DND-41 (cell line): ENCODE results near the gene CLIC6.

Source experiments
- EZH2 ChIP-seq: IDR thresholded peaks from 3 replicates; pipeline ENCODE4 v1.6.1; 2012; ENCODE audit warnings: borderline replicate concordance, low read depth, mild to moderate bottlenecking, moderate library complexity, low read length, inconsistent platforms; ENCODE audit not compliant: severe bottlenecking
- TF ChIP-seq, protein P1 (sequence below): IDR thresholded peaks from 2 replicates; pipeline ENCODE4 v1.5.1; 2012; ENCODE audit warnings: borderline replicate concordance, low read length, moderate library complexity, mild to moderate bottlenecking; ENCODE audit not compliant: poor library complexity, severe bottlenecking; ENCODE audit errors: extremely low read depth

DNA sequence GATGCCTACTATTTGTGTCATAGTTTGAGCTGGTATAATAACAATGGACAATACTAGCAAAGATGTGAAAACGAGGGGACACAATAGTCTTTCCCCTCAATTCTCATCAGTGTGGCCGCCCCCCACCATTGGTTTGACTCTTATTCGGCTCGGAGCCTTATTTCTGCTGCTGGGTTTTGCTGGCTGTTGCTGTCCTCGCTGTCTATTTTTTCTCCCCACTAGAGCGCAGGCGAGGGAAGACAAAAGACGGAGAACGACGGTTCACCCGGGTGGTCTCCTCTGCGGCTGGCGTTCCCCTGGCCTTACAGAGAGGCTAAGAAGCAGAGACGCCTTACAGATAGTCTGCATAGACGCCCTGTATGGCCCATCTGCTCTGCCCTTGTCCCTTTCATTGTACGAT is 19.4 kb downstream of the CLIC6 start:
- TF ChIP-seq EZH2: no peak
- TF ChIP-seq, protein P1, sequence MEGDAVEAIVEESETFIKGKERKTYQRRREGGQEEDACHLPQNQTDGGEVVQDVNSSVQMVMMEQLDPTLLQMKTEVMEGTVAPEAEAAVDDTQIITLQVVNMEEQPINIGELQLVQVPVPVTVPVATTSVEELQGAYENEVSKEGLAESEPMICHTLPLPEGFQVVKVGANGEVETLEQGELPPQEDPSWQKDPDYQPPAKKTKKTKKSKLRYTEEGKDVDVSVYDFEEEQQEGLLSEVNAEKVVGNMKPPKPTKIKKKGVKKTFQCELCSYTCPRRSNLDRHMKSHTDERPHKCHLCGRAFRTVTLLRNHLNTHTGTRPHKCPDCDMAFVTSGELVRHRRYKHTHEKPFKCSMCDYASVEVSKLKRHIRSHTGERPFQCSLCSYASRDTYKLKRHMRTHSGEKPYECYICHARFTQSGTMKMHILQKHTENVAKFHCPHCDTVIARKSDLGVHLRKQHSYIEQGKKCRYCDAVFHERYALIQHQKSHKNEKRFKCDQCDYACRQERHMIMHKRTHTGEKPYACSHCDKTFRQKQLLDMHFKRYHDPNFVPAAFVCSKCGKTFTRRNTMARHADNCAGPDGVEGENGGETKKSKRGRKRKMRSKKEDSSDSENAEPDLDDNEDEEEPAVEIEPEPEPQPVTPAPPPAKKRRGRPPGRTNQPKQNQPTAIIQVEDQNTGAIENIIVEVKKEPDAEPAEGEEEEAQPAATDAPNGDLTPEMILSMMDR: no peak
